Measurements from ENCODE around the gene GOLGA6L1.
A peak's percentile ranks its signal among the peaks of the same experiment; 100 is the strongest.
"Not testable (repeated sequence)": the region's sequence is repeated elsewhere in the genome, so short reads cannot be mapped to it uniquely, and the experiment has no call there.

GOLGA6L1 gene, protein sequence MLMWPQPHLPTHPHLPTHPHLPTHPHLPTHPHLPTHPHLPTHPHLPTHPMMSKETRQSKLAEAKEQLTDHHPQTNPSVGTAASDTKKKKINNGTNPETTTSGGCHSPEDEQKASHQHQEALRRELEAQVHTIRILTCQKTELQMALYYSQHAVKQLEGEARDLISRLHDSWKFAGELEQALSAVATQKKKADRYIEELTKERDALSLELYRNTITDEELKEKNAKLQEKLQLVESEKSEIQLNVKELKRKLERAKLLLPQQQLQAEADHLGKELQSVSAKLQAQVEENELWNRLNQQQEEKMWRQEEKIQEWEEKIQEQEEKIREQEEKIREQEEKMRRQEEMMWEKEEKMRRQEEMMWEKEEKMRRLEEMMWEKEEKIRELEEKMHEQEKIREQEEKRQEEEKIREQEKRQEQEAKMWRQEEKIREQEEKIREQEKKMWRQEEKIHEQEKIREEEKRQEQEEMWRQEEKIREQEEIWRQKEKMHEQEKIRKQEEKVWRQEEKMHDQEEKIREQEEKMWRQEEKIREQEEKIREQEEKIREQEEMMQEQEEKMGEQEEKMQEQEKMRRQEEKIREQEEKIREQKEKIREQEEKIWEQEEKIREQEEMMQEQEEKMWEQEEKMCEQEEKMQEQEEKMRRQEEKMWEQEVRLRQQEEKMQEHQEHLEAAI

DNA sequence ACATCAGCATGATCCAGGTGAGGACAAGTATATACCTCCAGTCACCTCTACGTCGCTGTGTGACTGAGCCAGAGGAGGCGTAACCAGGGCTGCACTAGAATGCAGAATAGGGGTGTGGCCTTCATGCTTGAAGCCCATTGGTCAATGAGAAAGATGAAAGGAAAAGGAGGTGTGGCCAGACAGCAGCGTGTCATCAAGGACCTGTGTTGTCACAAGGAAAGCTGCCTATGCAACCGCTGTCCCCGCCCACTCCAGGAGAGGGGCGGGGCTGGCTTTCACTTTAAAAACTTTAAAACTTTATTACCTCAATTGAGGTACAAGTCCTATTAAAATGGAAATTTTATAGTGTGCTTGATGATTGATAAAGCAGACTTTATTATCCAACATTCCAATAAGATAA lies at the start of gene GOLGA6L1:
GOLGA6L1 (minus strand) TSS at position 101 of the 400 bp plus-strand sequence; CDS start at position 10, 91 bp downstream.
- DNase-seq, result not testable (repeated sequence)

DNA sequence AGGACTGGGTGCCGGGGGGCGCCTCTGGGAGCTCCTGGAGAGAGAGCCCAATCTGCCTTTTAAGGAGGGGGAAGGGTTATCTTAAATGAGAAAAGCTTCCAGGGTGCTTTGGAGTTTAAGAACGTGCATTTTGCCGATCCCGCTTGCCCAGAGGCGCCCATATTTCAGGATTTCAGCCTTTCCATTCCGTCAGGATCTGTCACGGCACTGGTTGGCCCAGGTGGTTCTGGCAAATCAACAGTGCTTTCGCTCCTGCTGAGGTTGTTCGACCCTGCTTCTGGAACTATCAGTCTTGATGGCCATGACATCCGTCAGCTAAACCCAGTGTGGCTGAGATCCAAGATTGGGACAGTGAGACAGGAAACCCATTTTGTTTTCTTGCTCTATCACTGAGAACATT lies 44.6 kb upstream of the GOLGA6L1 start:
- DNase-seq, result not testable (repeated sequence)

DNA sequence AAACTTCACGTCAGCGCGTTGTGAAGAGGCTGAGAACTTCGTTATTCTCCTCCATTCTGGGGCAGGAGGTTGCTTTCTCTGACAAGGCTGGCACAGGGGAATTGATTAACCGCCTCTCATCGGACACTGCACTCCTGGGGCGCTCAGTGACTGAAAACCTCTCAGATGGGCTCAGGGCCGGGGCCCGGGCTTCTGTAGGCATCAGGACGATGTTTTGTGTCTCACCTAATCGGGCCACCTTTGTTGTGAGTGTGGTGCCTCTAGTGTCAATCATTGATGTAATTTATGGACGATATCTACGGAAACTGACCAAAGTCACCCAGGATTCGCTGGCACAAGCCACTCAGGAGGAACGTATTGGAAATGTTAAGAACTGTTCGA lies 43.9 kb upstream of the GOLGA6L1 start:
- DNase-seq, result not testable (repeated sequence)

DNA sequence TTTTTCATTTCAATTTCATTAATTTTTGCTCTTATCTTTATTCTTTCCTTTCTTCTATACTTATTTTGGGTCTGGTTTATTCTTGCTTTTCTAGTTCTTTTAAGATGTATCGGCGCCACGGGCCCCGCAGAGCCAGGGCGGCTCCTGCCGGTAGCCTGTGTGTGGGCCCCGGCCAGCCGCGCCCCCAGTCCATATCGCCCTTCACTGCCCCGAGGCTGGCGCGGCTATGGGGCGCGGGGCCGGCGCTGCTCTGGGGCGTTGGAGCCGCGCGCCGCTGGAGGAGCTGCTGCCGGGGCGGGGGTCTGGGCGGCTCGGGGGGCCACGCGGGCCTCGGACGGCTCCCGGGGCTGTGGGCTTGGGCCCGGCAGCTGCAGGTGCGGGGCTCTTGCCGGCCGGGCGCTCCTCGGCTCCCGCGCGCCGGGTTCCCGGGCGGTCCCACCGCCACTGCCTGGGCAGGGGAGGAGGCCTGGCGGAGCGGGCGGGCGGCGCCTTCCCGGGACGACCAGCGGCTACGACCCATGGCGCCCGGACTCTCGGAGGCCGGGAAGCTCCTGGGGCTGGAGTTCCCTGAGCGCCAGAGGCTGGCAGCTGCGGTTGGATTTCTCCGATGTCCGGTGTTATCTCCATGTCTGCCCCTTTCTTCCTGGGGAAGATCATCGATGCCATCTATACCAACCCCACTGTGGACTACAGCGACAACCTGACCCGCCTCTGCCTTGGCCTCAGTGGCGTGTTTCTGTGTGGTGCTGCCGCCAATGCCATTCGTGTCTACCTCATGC lies 43.3 kb upstream of the GOLGA6L1 start:
- peak; percentile 38 for DNase-seq

DNA sequence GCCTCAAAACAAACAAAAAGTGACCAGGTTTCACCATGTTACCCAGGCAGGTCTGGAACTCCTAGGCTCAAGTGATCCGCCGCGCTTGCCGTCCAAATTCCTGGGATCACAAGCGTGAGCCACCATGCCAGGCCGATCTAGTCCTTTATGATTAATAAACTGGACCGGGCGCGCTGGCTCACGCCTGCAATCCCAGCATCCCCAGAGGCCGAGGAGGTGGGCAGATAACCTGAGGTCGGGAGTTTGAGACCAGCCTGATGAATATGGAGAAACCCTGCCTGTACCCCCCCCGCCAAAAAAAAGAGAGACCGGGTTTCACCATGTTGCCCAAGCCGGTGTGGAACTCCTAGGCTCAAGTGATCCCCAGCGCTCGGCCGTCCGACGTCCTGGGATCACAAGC lies 40.1 kb upstream of the GOLGA6L1 start:
- DNase-seq, result not testable (repeated sequence)

DNA sequence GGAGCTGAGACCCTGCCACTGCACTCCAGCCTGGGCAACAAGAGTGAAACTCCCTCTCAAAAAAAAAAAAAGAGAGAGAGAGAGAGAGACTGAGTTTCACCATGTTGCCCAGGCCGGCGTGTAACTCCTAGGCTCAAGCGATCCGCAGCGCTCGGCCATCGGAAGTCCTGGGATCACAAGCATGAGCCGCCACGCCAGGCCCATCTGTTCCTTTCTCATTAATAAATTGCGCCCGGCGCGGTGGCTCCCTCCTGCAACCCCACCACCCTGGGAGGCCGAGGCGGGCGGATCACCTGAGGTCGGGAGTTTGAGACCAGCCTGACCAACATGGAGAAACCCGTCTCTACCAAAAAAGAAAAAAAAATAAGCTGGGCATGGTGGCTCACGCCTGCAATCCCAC lies 39.0 kb upstream of the GOLGA6L1 start:
- DNase-seq, result not testable (repeated sequence)

DNA sequence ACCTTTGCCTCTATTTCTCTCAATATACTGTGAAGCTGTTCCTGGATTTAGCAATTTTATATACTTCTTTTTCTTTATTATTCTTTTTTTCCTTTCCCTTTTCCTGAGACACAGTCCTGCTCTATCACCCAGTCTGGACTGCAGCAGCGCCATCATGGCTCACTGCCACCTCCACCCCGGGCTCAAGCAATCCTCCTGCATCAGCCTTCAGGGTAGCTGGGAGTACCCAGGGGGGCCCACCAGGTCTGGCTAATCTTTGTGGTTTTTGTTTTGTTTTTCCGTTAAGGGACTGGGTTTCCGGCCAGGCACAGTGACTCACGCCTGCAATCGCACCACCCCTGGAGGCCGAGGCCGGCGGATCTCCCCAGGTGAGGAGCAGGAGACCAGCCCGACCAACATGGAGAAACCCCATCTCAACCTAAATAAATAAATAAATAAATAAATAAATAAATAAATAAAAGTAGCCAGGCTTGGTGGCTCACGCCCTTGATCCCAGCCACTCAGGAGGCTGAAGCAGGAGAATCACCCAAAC lies 38.1 kb upstream of the GOLGA6L1 start:
- not testable (repeated sequence) for DNase-seq

DNA sequence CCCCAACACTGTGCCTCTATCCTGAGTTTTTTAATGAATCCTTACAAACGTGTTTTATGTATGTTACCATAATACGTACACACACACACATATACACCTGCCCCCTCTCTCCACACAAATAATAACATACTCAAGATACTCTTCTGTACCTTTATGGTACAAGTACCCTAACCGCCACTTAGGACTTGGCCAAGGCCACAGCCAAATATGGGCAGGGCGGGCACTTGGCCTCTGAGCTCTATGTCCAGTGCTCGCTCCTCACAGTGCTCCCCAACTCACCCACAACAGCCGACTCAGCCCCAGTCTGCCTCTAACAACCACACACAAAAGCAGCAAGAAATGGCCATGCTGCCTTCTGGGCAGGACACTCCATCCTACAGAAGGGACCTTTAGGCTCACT lies 3.8 kb downstream of the GOLGA6L1 start:
- DNase-seq, result not testable (repeated sequence)

DNA sequence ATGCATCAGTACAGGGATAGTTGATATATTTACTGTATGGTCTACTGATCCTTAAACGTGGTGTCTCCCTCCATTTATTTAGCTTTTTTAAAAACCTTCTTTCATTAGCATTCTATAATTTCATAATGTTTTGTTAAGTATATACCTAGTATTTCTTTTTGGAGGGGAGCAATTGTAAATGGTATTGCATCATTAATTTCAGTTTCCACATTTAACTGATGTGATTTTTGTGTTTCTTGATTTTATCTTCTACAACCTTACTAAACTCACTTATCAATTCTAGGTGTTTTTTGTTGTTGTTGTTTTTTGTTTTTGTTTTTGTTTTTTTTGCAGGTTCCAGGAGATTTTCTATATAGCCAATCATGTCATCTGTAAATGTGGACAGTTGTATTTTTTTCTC lies 18.4 kb downstream of the GOLGA6L1 start:
- no peak for DNase-seq

DNA sequence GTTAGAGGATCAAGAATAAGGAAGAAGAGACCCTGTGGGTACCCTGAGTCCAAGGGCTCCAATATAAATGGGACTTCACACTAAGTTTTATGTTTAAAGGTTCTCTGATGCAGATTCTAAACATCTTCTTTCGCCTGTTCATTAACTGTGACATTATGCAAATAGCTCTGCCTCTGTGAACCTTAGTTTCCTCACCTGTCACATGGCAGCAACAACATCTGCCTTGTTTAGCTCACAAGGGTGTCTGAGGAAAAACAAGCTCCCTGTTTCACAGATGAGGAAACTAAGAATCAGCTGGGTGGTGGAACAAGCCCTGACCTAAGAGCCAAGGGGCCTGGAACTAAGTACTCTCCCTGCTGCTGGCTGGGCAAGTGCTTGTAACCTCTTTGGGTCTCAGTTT lies 40.8 kb downstream of the GOLGA6L1 start:
- no peak for DNase-seq

DNA sequence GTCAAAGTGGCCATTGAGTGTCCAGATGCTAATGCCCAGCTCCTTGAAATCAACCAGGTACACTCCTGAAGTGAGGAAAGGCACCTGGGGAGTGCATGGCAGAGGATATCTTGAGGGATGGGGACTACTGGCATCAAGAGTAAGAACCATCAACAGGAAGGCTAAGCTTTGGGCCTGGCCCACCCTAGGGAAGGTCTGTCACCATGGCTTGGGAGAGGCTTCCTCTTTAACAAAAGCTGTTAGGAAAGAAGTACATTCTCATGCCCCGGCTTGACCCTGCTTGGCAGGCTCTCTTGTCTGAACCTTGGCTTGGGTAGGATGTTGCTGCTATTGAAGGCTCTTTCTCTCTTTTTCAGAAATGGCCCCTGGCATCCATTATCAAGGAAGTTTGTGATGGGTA lies 53.5 kb downstream of the GOLGA6L1 start:
- no peak for DNase-seq

DNA sequence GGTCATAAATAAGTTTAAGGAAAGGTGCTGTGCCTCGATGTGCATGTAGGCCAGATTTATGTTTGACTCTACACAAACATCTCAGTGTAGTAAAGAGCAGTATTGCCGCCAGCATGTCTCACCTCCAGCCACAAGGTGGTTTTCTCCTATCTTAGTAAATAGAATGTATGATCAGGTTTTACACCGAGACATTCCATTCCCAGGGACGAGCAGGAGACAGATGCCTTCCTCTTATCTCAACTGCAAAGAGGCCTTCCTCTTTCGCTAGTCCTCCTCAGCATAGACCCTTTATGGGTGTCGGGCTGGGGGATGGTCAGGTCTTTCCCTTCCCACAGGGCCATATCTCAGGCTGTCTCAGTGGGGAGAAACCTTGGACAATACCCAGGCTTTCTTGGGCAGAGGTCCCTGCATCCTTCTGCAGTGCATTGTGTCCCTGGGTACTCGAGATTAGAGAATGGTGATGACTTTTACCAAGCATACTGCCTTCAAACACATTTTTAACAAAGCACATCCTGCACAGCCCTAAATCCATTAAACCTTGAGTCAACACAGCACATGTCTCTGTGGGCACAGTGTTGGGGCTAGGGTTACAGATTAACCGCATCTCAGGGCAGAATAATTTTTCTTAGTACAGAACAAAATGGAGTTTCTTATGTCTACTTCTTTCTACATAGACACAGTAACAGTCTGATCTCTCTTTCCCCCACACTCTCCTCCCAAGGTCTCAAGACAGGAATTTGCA lies 54.5 kb downstream of the GOLGA6L1 start:
- not testable (repeated sequence) for DNase-seq

DNA sequence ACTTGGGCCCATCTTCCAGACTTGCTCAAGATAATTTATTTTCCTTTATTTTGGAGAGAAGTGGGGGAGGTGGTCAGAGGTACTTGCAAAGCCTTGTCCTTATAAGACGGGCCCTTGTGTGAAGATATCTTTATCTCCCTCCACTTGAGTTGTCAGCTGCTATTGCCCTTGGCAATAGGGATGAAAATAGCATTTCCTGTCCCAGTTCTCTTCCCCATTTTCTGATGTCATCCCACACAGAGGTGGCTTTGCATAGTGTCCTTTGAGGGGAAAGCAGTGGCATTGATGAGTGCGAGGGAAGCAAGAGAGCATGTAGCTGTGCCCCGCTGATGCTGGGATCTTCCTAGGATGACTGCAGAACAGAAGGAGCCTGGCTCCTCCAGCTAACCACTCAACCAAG lies 55.4 kb downstream of the GOLGA6L1 start:
- DNase-seq, result no peak

DNA sequence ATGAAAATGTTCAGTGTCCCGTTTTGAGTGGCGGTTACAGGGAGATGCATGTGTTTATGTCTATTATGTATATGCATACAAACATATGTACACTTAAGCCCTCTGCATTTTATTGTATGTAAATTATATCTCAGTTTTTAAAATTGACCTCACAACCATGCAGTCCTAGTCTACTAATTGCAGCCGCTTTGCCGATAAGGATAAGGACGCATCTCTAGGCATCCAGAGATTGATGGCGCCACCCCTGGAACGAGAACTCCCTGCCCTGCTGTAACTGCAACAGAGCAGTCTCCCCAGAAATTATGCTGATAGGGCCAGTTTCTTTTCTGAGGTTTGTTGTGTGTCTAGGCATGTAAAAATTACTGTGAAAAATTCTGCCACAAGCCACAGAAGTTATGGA lies 56.9 kb downstream of the GOLGA6L1 start:
- no peak for DNase-seq

Data from right forelimb (tissue), 1 donor.